ENCODE data around the gene CHST8. TPM values are rescaled to one million over a fixed set of nuclear protein-coding genes. Genes with fewer than 3 reads are reported as not detected.

CHST8 gene
- total and polyA plus RNA-seq, 2 experiments from 2014 or later, result 9.3 to 38.2 TPM

GRCh38 chr19:33712268-33712667 lies 90.5 kb downstream of the CHST8 start (continued):
- TF ChIP-seq CREB1 (CRISPR knock-in tag; IDR thresholded peaks at IDR 0.05; ENCODE audit: low read depth) (no peak), ZNF331 (CRISPR knock-in tag; IDR thresholded peaks at IDR 0.05; ENCODE audit: low read depth) (no peak), ZNF114 (CRISPR knock-in tag; IDR thresholded peaks at IDR 0.05) (no peak), EZH2 (IDR thresholded peaks at IDR 0.05; ENCODE audit: low read depth, unreplicated experiment) (no peak)
- TF ChIP-seq, protein P1, sequence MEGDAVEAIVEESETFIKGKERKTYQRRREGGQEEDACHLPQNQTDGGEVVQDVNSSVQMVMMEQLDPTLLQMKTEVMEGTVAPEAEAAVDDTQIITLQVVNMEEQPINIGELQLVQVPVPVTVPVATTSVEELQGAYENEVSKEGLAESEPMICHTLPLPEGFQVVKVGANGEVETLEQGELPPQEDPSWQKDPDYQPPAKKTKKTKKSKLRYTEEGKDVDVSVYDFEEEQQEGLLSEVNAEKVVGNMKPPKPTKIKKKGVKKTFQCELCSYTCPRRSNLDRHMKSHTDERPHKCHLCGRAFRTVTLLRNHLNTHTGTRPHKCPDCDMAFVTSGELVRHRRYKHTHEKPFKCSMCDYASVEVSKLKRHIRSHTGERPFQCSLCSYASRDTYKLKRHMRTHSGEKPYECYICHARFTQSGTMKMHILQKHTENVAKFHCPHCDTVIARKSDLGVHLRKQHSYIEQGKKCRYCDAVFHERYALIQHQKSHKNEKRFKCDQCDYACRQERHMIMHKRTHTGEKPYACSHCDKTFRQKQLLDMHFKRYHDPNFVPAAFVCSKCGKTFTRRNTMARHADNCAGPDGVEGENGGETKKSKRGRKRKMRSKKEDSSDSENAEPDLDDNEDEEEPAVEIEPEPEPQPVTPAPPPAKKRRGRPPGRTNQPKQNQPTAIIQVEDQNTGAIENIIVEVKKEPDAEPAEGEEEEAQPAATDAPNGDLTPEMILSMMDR (conservative IDR thresholded peaks at IDR 0.05; ENCODE audit: low read depth in 2 of 2), result no peak

DNA sequence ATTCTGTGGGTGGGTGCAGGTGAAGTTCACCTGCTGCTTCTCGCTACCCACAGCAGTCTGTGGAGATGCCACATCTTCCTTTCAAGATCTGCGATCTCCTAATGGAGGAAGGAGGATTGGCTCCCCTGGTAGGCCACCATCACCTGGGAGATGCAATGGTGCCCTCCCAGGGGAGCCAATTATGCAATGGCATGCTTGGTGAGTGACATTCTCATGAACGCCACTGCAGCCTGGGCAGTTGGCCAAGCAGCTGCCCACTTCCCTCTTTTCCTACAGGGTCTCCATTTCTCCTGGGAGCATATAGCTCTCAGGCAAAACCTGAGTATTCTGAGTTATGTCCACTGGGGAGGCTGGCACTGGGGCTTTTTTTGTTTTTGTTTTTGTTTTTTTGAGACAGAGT lies 91.4 kb downstream of the CHST8 start:
- Mint-ChIP-seq H3K4me3 (no peak overlapping the region), H3K9me3 (no peaks in the 10 kb centered on the region; the same call in 1 of the 3 replicates), H3K4me1 (peaks cover 24% of the 10 kb centered on the region), H3K27ac (no peak overlapping the region), H3K27me3 (ENCODE audit: insufficient read depth, low read depth, poor library complexity) (peaks cover 4% of the 10 kb centered on the region), H3K36me3 (ENCODE audit: low read depth) (peaks cover 8% of the 10 kb centered on the region; the same call in 1 of the 3 replicates)
- Histone ChIP-seq H3K79me2 (replicated peaks; ENCODE audit: insufficient read depth) (peaks cover 13% of the 10 kb centered on the region; the same call in 1 of the 2 replicates), H3K27ac (ENCODE audit: low read depth) (no peak overlapping the region), H3K9me2 (ENCODE audit: insufficient read depth) (no peaks in the 10 kb centered on the region), H4K20me1 (replicated peaks; ENCODE audit: insufficient read depth) (no peaks in the 10 kb centered on the region), H3K36me3 (ENCODE audit: insufficient read depth) (no peaks in the 10 kb centered on the region; the same call in 1 of the 2 replicates), H2AFZ (no peak overlapping the region), H3K27me3 (ENCODE audit: insufficient read depth) (no peaks in the 10 kb centered on the region), H3K4me2 (no peak overlapping the region), H3K4me1 (ENCODE audit: insufficient read depth) (peaks cover 23% of the 10 kb centered on the region), H3K4me3 (no peak overlapping the region), H3F3A (replicated peaks; ENCODE audit: low read depth) (no peaks in the 10 kb centered on the region)
- ATAC-seq (no peak), DNase-seq (ENCODE audit: low spot score) (no peak)
- TF ChIP-seq CREB1 (CRISPR knock-in tag; IDR thresholded peaks at IDR 0.05; ENCODE audit: low read depth), result no peak
- TF ChIP-seq, protein P1 (conservative IDR thresholded peaks at IDR 0.05; ENCODE audit: low read depth in 2 of 2), result no peak
- no peak for TF ChIP-seq ZNF331 (CRISPR knock-in tag; IDR thresholded peaks at IDR 0.05; ENCODE audit: low read depth)
- no peak for TF ChIP-seq JUNB (IDR thresholded peaks at IDR 0.05; ENCODE audit: unreplicated experiment)
- TF ChIP-seq ZNF462 (CRISPR knock-in tag; IDR thresholded peaks at IDR 0.05), result no peak
- no peak for TF ChIP-seq ZNF114 (CRISPR knock-in tag; IDR thresholded peaks at IDR 0.05)
- TF ChIP-seq REST (IDR thresholded peaks at IDR 0.05; ENCODE audit: unreplicated experiment), result no peak
- TF ChIP-seq POLR2AphosphoS5 (IDR thresholded peaks at IDR 0.05; ENCODE audit: low read depth), result no peak
- no peak for TF ChIP-seq NANOG (IDR thresholded peaks at IDR 0.05; ENCODE audit: borderline replicate concordance)

All from GM23338 (cell line).